HAP-1 (cell line): ENCODE measurements around the gene PCDHA1.
"Not testable (repeated sequence)": the region's sequence is repeated elsewhere in the genome, so short reads cannot be mapped to it uniquely, and the experiment has no call there.

Experiments used
- DNase-seq, 2 experiments: peaks; one replicate each; pipeline ENCODE4 v3.0.0-alpha.2; 2016 to 2020; ENCODE audit warnings: low spot score in 2 of 2
- H3K27me3 ChIP-seq: fragments of 250-450 bp; sonication (Bioruptor Pico); 2 replicates; pipeline ENCODE4 v1.5.1; 2020; ENCODE audit warnings: low read depth, mild to moderate bottlenecking, moderate library complexity
- H3K36me3 ChIP-seq: fragments of 250-450 bp; sonication (Bioruptor Pico); replicated peaks from 2 replicates; pipeline ENCODE4 v1.5.1; 2020; ENCODE audit warnings: mild to moderate bottlenecking
- H3K4me1 ChIP-seq: fragments of 250-450 bp; sonication (Bioruptor Pico); 2 replicates; pipeline ENCODE4 v1.5.1; 2020; ENCODE audit warnings: mild to moderate bottlenecking
- H3K4me3 ChIP-seq: fragments of 250-450 bp; sonication (Bioruptor Pico); 2 replicates; pipeline ENCODE4 v1.5.1; 2020; ENCODE audit warnings: mild to moderate bottlenecking, moderate library complexity
- H3K9me3 ChIP-seq: fragments of 250-450 bp; sonication (Bioruptor Pico); 2 replicates; pipeline ENCODE4 v1.5.1; 2020; ENCODE audit warnings: mild to moderate bottlenecking, moderate library complexity
- in situ Hi-C: fragments of 300-500 bp; cut with MboI; formaldehyde crosslinking; loops from 3 replicates; pipeline ENCODE4 v1.14.3; 2020; ENCODE audit warnings: low sequenced_read_pairs, inconsistent platforms, mixed read lengths

Gene PCDHA1

DNA sequence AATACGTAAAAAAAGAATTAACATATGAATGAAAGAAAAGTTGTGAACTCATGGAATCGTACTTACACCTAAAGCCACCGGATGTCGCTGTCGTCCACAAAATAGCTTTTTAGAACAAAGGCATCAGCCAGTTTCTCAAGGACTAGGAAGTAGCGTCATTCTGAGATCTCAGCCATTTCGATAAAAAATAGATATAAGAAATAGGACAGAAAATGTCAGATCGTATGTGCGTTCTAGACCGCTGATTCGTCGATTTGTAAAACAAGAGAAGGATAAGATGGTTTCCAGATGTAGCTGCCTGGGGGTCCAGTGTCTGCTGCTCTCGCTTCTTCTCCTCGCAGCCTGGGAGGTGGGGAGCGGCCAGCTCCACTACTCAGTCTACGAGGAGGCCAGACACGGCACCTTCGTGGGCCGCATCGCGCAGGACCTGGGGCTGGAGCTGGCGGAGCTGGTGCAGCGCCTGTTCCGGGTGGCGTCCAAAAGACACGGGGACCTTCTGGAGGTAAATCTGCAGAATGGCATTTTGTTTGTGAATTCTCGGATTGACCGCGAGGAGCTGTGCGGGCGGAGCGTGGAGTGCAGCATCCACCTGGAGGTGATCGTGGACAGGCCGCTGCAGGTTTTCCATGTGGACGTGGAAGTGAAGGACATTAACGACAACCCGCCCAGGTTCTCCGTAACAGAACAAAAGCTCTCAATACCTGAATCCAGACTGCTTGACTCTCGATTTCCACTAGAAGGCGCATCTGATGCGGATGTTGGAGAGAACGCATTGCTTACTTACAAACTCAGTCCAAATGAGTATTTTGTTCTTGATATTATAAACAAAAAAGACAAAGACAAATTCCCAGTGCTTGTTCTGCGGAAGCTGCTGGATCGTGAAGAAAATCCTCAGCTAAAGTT lies 70.1 kb downstream of the PCDHA1 start, which contains the start of gene PCDHA10:
PCDHA10 (plus strand) TSS at position 126 of the 903 bp plus-strand sequence; CDS start at position 278, 152 bp downstream.
- Histone ChIP-seq H3K36me3 (no peaks in the 10 kb centered on the region), H3K9me3 (no peaks in the 10 kb centered on the region), H3K4me1 (no peaks in the 10 kb centered on the region), H3K27me3 (no peaks in the 10 kb centered on the region), H3K4me3 (no peak within 1 kb of the TSS)
- in situ Hi-C loops: no loop called here
- peak in 1 of 2 experiments; percentile 34 for DNase-seq

DNA sequence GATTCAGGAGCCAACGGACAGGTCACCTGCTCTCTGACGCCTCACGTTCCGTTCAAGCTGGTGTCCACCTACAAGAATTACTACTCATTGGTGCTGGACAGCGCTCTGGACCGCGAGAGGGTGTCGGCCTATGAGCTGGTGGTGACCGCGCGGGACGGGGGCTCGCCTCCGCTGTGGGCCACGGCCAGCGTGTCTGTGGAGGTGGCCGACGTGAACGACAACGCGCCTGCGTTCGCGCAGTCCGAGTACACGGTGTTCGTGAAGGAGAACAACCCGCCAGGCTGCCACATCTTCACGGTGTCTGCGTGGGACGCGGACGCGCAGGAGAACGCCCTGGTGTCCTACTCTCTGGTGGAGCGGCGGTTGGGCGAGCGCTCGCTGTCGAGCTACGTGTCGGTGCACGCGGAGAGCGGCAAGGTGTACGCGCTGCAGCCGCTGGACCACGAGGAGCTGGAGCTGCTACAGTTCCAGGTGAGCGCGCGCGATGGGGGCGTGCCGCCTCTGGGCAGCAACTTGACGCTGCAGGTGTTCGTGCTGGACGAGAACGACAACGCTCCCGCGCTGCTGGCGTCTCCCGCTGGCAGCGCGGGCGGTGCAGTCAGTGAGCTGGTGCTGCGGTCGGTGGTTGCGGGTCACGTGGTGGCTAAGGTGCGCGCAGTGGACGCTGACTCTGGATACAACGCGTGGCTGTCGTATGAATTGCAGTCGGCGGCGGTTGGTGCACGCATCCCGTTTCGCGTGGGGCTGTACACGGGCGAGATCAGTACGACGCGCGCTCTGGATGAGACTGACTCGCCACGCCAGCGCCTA lies 71.4 kb downstream of the PCDHA1 start:
- H3K4me1 ChIP-seq: no peaks in the 10 kb centered on the region
- no peaks in the 10 kb centered on the region for H3K36me3 ChIP-seq
- in situ Hi-C loops: no loop called here
- no peak overlapping the region for H3K4me3 ChIP-seq
- no peaks in the 10 kb centered on the region for H3K9me3 ChIP-seq
- no peak for DNase-seq
- H3K27me3 ChIP-seq: no peaks in the 10 kb centered on the region

DNA sequence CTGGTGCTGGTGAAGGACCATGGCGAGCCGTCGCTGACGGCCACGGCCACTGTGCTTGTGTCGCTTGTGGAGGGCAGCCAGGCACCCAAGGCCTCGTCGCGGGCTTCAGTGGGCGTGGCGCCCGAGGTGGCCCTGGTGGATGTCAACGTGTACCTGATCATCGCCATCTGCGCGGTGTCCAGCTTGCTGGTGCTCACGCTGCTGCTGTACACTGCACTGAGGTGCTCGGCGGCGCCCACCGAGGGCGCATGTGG lies 72.0 kb downstream of the PCDHA1 start:
- Histone ChIP-seq H3K4me3 (no peak overlapping the region), H3K36me3 (no peaks in the 10 kb centered on the region), H3K4me1 (no peaks in the 10 kb centered on the region), H3K27me3 (no peaks in the 10 kb centered on the region), H3K9me3 (no peaks in the 10 kb centered on the region)
- in situ Hi-C loops: no loop called here
- no peak for DNase-seq

DNA sequence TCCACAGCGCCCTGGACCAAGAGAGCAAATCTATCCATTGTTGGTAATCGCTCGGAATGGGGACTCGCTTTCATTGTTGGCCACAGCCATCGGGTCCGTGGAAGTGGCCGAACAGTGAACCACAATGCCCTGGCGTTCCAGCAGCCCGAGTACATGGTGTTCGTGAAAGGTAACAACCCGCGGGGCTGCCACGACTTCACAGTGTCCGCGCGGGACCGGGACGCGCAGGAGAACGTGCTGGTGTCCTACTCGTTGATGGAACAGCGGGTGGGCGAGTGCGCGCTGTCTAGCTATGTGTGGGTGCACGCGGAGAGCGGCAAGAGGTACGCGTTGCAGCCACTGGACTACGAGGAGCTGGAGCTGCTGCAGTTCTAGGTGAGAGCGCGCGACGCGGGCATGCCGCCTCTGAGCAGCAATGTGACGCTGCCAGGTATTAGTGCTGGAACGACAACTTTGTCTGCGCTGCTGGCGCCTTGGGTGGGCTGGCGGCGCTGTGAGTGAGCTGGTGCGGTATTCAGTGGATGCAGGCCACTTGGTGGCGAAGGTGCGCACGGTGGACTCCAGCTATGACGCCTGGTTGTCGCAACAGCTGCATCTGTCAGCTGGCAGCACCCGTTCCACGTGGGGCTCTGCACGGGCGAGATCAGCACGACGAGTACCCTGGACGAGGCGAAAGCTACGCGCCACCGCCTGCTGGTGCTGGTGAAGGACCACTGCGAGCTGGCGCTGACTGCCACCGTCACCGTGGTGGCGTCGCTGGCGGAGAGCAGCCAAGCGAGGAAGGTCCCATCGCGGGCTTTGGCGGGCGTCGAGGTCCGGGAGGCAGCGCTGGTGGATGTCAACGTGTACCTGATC lies 76.7 kb downstream of the PCDHA1 start:
- Histone ChIP-seq H3K27me3 (peaks cover 3% of the 10 kb centered on the region; the same call in 1 of the 2 replicates), H3K36me3 (no peaks in the 10 kb centered on the region), H3K4me1 (no peaks in the 10 kb centered on the region), H3K4me3 (no peak overlapping the region), H3K9me3 (no peaks in the 10 kb centered on the region)
- no peak for DNase-seq
- in situ Hi-C loops: no loop called here

DNA sequence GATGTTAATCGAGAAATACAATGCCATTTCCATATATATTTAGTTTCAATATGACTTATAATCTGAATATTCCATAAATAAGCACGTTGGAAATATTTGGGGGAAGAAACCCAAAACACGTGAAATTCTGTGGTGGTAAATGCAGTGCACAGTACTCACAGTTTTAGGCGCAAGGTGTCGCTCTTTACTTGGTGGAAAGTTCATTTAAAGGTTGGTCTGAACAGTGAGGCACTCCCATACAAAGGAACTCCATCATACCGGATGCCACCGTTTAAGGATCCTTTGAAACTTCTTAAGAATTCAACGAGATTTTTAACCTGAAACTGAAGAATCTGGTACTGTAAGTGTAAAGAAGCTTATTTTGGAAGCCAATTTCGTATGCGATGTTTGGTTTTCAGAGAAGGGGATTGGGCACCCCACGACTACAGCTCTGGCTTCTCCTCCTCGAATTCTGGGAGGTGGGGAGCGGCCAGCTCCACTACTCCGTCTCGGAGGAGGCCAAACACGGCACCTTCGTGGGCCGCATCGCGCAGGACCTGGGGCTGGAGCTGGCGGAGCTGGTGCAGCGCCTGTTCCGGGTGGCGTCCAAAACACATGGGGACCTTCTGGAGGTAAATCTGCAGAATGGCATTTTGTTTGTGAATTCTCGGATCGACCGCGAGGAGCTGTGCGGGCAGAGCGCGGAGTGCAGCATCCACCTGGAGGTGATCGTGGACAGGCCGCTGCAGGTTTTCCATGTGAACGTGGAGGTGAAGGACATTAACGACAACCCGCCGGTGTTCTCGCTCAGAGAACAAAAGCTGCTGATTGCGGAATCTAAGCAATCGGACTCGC lies 83.0 kb downstream of the PCDHA1 start, which contains the start of gene PCDHA11:
PCDHA11 (plus strand) TSS at position 237 of the 834 bp plus-strand sequence; CDS start at position 384, 147 bp downstream.
- no peaks in the 10 kb centered on the region for H3K36me3 ChIP-seq
- DNase-seq: peak; percentile 52 to 55
- H3K4me3 ChIP-seq: no peak within 1 kb of the TSS
- peaks cover 3% of the 10 kb centered on the region; the same call in 1 of the 2 replicates for H3K27me3 ChIP-seq
- H3K4me1 ChIP-seq: no peaks in the 10 kb centered on the region
- in situ Hi-C loops: no loop called here
- no peaks in the 10 kb centered on the region for H3K9me3 ChIP-seq

DNA sequence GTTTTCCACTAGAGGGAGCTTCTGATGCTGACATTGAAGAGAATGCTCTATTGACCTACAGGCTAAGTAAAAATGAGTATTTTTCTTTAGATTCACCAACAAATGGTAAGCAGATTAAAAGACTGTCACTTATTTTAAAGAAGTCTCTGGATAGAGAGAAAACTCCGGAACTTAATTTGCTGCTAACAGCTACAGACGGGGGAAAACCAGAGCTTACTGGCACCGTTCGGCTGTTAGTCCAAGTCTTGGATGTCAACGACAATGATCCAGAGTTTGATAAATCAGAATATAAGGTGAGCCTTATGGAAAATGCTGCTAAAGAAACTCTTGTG lies 83.6 kb downstream of the PCDHA1 start:
- H3K4me3 ChIP-seq: no peak overlapping the region
- DNase-seq: peak in 1 of 2 experiments; percentile 8
- H3K36me3 ChIP-seq: no peaks in the 10 kb centered on the region
- peaks cover 3% of the 10 kb centered on the region; the same call in 1 of the 2 replicates for H3K27me3 ChIP-seq
- H3K4me1 ChIP-seq: no peaks in the 10 kb centered on the region
- in situ Hi-C loops: no loop called here
- H3K9me3 ChIP-seq: no peaks in the 10 kb centered on the region

DNA sequence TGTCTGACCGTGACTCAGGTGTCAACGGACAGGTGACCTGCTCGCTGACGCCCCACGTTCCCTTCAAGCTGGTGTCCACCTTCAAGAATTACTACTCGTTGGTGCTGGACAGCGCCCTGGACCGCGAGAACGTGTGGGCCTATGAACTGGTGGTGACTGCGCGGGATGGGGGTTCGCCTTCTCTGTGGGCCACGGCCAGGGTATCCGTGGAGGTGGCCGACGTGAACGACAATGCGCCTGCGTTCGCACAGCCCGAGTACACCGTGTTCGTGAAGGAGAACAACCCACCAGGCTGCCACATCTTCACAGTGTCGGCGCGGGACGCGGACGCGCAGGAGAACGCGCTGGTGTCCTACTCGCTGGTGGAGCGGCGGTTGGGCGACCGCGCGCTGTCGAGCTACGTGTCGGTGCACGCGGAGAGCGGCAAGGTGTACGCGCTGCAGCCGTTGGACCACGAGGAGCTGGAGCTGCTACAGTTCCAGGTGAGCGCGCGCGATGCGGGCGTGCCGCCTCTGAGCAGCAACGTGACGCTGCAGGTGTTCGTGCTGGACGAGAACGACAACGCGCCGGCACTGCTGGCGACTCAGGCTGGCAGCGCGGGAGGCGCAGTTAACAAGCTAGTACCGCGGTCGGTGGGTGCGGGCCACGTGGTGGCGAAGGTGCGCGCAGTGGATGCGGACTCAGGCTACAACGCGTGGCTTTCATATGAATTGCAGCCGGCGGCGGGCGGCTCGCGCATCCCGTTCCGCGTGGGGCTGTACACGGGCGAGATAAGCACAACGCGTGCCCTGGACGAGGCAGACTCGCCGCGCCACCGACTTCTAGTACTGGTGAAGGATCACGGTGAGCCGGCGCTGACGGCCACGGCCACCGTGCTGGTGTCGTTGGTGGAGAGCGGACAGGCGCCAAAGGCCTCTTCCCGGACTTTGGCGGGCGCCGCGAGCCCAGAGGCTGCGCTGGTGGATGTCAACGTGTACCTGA lies 84.6 kb downstream of the PCDHA1 start:
- no peaks in the 10 kb centered on the region for H3K36me3 ChIP-seq
- H3K27me3 ChIP-seq: peaks cover 3% of the 10 kb centered on the region; the same call in 1 of the 2 replicates
- no peak for DNase-seq
- H3K9me3 ChIP-seq: no peaks in the 10 kb centered on the region
- in situ Hi-C loops: no loop called here
- H3K4me3 ChIP-seq: no peak overlapping the region
- H3K4me1 ChIP-seq: no peaks in the 10 kb centered on the region

DNA sequence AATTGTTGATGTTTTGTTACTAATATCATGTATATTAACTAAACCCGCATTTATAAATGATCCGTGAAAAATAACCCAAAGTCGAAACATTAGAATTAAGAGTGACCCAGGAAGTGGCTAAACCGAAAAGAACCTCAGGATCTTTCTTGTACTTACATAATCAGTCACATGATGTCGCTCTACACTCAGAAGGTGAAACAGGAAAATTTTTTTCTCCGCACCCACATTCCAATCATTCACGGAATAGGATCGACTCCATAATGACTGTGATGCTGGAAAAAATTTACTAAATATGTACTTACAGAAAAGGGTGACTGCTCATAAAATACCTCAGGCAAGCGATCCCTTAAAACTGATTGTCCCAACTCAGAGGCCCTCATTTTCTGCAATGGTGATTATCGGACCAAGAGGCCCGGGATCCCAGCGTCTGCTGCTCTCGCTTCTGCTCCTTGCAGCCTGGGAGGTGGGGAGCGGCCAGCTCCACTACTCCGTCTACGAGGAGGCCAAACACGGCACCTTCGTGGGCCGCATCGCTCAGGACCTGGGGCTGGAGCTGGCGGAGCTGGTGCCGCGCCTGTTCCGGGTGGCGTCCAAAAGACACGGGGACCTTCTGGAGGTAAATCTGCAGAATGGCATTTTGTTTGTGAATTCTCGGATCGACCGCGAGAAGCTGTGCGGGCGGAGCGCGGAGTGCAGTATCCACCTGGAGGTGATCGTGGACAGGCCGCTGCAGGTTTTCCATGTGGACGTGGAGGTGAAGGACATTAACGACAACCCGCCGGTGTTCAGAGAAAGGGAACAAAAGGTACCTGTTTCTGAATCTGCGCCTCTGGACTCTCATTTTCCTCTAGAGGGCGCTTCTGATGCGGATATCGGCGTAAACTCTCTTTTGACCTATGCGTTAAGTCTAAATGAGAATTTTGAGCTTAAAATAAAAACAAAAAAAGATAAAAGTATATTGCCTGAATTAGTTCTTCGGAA lies 89.4 kb downstream of the PCDHA1 start, which contains the start of gene PCDHA12:
PCDHA12 (plus strand) TSS at position 224 of the 981 bp plus-strand sequence; CDS start at position 389, 165 bp downstream.
- Histone ChIP-seq H3K36me3 (no peaks in the 10 kb centered on the region), H3K4me3 (no peak within 1 kb of the TSS), H3K27me3 (peaks cover 3% of the 10 kb centered on the region; the same call in 1 of the 2 replicates), H3K4me1 (no peaks in the 10 kb centered on the region), H3K9me3 (no peaks in the 10 kb centered on the region)
- in situ Hi-C loops: no loop called here
- no peak for DNase-seq

DNA sequence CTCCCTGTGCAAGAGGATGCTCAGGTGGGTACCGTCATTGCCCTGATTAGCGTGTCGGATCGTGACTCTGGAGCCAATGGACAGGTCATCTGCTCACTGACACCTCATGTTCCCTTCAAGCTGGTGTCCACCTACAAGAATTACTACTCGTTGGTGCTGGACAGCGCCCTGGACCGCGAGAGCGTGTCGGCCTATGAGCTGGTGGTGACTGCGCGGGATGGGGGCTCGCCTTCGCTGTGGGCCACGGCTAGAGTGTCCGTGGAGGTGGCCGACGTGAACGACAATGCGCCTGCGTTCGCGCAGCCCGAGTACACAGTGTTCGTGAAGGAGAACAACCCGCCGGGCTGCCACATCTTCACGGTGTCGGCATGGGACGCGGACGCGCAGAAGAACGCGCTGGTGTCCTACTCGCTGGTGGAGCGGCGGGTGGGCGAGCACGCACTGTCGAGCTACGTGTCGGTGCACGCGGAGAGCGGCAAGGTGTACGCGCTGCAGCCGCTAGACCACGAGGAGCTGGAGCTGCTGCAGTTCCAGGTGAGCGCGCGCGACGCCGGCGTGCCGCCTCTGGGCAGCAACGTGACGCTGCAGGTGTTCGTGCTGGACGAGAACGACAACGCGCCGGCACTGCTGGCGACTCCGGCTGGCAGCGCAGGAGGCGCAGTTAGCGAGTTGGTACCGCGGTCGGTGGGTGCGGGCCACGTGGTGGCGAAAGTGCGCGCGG lies 90.8 kb downstream of the PCDHA1 start:
- H3K27me3 ChIP-seq: peaks cover 10% of the 10 kb centered on the region
- in situ Hi-C loops, H3K4me1 ChIP-seq, H3K9me3 ChIP-seq, H3K4me3 ChIP-seq, H3K36me3 ChIP-seq, DNase-seq: not testable (repeated sequence)

DNA sequence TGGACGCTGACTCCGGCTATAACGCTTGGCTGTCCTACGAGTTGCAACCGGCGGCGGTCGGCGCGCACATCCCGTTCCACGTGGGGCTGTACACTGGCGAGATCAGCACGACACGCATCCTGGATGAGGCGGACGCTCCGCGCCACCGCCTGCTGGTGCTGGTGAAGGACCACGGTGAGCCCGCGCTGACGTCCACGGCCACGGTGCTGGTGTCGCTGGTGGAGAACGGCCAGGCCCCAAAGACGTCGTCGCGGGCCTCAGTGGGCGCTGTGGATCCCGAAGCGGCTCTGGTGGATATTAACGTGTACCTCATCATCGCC lies 91.3 kb downstream of the PCDHA1 start:
- Histone ChIP-seq H3K36me3 (no peaks in the 10 kb centered on the region), H3K4me3 (no peak overlapping the region), H3K27me3 (peaks cover 10% of the 10 kb centered on the region), H3K9me3 (no peaks in the 10 kb centered on the region), H3K4me1 (no peaks in the 10 kb centered on the region)
- in situ Hi-C loops: no loop called here
- no peak for DNase-seq
